HL-60 (cell line): ENCODE results near the gene NRP1.

Source experiments
- POLR2AphosphoS5 ChIP-seq: IDR thresholded peaks from 2 replicates; pipeline ENCODE4 v1.6.1; 2012; ENCODE audit warnings: low read depth
- REST ChIP-seq: IDR thresholded peaks from 2 replicates; pipeline ENCODE4 v1.6.1; 2012; ENCODE audit warnings: low read depth; ENCODE audit not compliant: insufficient replicate concordance
- TF ChIP-seq, protein P1 (sequence below): IDR thresholded peaks from one replicate; pipeline ENCODE4 v1.5.1; 2011; ENCODE audit warnings: low read length, control low read depth, inconsistent platforms; ENCODE audit not compliant: insufficient read depth

- TF ChIP-seq, protein P1, sequence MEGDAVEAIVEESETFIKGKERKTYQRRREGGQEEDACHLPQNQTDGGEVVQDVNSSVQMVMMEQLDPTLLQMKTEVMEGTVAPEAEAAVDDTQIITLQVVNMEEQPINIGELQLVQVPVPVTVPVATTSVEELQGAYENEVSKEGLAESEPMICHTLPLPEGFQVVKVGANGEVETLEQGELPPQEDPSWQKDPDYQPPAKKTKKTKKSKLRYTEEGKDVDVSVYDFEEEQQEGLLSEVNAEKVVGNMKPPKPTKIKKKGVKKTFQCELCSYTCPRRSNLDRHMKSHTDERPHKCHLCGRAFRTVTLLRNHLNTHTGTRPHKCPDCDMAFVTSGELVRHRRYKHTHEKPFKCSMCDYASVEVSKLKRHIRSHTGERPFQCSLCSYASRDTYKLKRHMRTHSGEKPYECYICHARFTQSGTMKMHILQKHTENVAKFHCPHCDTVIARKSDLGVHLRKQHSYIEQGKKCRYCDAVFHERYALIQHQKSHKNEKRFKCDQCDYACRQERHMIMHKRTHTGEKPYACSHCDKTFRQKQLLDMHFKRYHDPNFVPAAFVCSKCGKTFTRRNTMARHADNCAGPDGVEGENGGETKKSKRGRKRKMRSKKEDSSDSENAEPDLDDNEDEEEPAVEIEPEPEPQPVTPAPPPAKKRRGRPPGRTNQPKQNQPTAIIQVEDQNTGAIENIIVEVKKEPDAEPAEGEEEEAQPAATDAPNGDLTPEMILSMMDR, result no peak
- TF ChIP-seq POLR2AphosphoS5 (no peak), REST (no peak)
Measured at GRCh38 chr10:33248638-33249037, 85.8 kb downstream of the NRP1 start.
